NCI-H774 (cell line): ENCODE measurements around the gene MTARC1.

ENCODE experiments used
- DNase-seq: peaks from one replicate; lab custom pipeline; 2025; lab: John Stamatoyannopoulos, UW

The MTARC1 gene

GRCh38 chr1:220833436-220833835 lies 46.7 kb downstream of the MTARC1 start:
- DNase-seq = no peak

- DNase-seq = no peak
Observed at GRCh38 chr1:220834155-220834870, 47.6 kb downstream of the MTARC1 start.
